Measurements from ENCODE around the gene RPS18. TPM values are rescaled to one million over a fixed set of nuclear protein-coding genes. Genes with fewer than 3 reads are reported as not detected.

RPS18 gene
- total and polyA plus RNA-seq, 9 of the 15 experiments (the other 6 are each of a cell fraction or from before 2014, with no cell fraction given) = 5,023 to 17,516 (median 8,131) TPM

DNA sequence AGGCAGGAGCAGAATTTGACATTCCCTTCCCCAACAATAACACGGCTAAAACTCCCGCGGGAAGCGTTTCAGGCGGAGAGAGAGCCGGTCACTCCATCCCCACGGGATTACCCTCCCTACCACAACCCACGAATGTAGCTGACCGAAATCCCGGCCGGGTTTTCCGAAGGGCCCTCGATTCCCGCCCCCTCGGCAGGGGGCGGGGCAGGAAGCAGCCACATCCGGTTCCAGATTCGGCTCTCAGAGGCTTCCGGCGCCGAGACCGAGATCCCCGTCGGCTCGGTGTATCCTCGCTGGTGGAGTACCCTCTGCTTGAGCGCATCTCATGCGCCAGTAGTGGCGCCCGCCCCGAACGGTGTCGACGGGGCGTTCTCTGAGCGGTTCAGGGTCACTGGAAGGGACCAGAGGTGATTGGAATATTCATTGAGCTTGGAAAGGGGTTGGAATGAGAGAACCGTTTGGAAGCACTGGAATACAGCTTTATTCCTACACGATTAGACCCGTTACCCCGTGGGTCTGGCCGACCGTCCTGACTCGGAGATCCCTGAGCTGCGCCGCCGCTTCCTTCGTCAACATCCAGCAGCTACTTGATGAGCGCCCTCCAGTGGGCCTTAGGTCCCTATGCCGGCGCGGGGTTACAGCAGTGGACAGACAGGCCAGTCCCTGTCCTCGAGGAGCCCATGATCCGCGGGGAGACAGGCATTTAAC is 27.5 kb downstream of the RPS18 start (continued):
- no peak for TF ChIP-seq MCM5 (IDR thresholded peaks at IDR 0.05; ENCODE audit: low read depth)
- peak; percentile 58; the same call in 1 of the 2 replicates for TF ChIP-seq ZSCAN32 (CRISPR knock-in tag; IDR thresholded peaks at IDR 0.05)
- no peak for TF ChIP-seq RFX5 (IDR thresholded peaks at IDR 0.05; ENCODE audit: low read depth, low read length)
- TF ChIP-seq ZNF41 (CRISPR knock-in tag; conservative IDR thresholded peaks at IDR 0.05) = no peak
- peak; percentile 1 to 48; a peak in 1 of 4 replicates for TF ChIP-seq ETV6 (IDR thresholded peaks at IDR 0.05; ENCODE audit: borderline replicate concordance in 1 of 2, low read depth in 2 of 2, low read length in 1 of 2)
- no peak for TF ChIP-seq ETV6 (CRISPR knock-in tag; IDR thresholded peaks at IDR 0.05; ENCODE audit: borderline replicate concordance)
- no peak for TF ChIP-seq RBM34 (IDR thresholded peaks at IDR 0.05; ENCODE audit: borderline replicate concordance, insufficient read depth, low read length)
- TF ChIP-seq NCOA6 (IDR thresholded peaks at IDR 0.05) = peak; percentile 90
- TF ChIP-seq ELF4 (CRISPR knock-in tag; IDR thresholded peaks at IDR 0.05) = no peak; the same call in 1 of the 2 replicates
- no peak for TF ChIP-seq ZC3H4 (CRISPR knock-in tag; IDR thresholded peaks at IDR 0.05; ENCODE audit: borderline replicate concordance)
- TF ChIP-seq, protein P1, sequence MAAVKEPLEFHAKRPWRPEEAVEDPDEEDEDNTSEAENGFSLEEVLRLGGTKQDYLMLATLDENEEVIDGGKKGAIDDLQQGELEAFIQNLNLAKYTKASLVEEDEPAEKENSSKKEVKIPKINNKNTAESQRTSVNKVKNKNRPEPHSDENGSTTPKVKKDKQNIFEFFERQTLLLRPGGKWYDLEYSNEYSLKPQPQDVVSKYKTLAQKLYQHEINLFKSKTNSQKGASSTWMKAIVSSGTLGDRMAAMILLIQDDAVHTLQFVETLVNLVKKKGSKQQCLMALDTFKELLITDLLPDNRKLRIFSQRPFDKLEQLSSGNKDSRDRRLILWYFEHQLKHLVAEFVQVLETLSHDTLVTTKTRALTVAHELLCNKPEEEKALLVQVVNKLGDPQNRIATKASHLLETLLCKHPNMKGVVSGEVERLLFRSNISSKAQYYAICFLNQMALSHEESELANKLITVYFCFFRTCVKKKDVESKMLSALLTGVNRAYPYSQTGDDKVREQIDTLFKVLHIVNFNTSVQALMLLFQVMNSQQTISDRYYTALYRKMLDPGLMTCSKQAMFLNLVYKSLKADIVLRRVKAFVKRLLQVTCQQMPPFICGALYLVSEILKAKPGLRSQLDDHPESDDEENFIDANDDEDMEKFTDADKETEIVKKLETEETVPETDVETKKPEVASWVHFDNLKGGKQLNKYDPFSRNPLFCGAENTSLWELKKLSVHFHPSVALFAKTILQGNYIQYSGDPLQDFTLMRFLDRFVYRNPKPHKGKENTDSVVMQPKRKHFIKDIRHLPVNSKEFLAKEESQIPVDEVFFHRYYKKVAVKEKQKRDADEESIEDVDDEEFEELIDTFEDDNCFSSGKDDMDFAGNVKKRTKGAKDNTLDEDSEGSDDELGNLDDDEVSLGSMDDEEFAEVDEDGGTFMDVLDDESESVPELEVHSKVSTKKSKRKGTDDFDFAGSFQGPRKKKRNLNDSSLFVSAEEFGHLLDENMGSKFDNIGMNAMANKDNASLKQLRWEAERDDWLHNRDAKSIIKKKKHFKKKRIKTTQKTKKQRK (IDR thresholded peaks at IDR 0.05; ENCODE audit: borderline replicate concordance, low read depth, low read length) = no peak
- TF ChIP-seq RBM39 (optimal IDR thresholded peaks at IDR 0.05; ENCODE audit: low read depth, low read length) = peak; percentile 69
- TF ChIP-seq TAF1 (IDR thresholded peaks at IDR 0.05; ENCODE audit: control insufficient read depth, extremely low read depth, insufficient read depth, low read length, severe bottlenecking) = peak; percentile 93
- TF ChIP-seq CREM (IDR thresholded peaks at IDR 0.05; ENCODE audit: low read depth) = peak; percentile 65
- TF ChIP-seq BDP1 (IDR thresholded peaks at IDR 0.05; ENCODE audit: insufficient read depth, insufficient read length) = no peak
- no peak for TF ChIP-seq ESRRB (CRISPR knock-in tag; IDR thresholded peaks at IDR 0.05; ENCODE audit: borderline replicate concordance)
- TF ChIP-seq, protein P2, sequence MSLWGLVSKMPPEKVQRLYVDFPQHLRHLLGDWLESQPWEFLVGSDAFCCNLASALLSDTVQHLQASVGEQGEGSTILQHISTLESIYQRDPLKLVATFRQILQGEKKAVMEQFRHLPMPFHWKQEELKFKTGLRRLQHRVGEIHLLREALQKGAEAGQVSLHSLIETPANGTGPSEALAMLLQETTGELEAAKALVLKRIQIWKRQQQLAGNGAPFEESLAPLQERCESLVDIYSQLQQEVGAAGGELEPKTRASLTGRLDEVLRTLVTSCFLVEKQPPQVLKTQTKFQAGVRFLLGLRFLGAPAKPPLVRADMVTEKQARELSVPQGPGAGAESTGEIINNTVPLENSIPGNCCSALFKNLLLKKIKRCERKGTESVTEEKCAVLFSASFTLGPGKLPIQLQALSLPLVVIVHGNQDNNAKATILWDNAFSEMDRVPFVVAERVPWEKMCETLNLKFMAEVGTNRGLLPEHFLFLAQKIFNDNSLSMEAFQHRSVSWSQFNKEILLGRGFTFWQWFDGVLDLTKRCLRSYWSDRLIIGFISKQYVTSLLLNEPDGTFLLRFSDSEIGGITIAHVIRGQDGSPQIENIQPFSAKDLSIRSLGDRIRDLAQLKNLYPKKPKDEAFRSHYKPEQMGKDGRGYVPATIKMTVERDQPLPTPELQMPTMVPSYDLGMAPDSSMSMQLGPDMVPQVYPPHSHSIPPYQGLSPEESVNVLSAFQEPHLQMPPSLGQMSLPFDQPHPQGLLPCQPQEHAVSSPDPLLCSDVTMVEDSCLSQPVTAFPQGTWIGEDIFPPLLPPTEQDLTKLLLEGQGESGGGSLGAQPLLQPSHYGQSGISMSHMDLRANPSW (CRISPR knock-in tag; IDR thresholded peaks at IDR 0.05) = peak; percentile 88; the same call in 1 of the 2 replicates
- no peak for TF ChIP-seq MAFG (tag; conservative IDR thresholded peaks at IDR 0.05)
- TF ChIP-seq, protein P3, sequence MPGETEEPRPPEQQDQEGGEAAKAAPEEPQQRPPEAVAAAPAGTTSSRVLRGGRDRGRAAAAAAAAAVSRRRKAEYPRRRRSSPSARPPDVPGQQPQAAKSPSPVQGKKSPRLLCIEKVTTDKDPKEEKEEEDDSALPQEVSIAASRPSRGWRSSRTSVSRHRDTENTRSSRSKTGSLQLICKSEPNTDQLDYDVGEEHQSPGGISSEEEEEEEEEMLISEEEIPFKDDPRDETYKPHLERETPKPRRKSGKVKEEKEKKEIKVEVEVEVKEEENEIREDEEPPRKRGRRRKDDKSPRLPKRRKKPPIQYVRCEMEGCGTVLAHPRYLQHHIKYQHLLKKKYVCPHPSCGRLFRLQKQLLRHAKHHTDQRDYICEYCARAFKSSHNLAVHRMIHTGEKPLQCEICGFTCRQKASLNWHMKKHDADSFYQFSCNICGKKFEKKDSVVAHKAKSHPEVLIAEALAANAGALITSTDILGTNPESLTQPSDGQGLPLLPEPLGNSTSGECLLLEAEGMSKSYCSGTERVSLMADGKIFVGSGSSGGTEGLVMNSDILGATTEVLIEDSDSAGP (CRISPR knock-in tag; IDR thresholded peaks at IDR 0.05) = no peak
- peak; percentile 36; the same call in 1 of the 2 replicates for TF ChIP-seq TAF7 (tag; IDR thresholded peaks at IDR 0.05)
- peak; percentile 71; the same call in 1 of the 2 replicates for TF ChIP-seq ZBTB17 (CRISPR knock-in tag; IDR thresholded peaks at IDR 0.05)
- TF ChIP-seq PML (IDR thresholded peaks at IDR 0.05; ENCODE audit: low read length) = peak; percentile 90; the same call in 1 of the 2 replicates

Measured in K562 (cell line).